B cell (primary cell): ENCODE results near the gene APCDD1L. TPM values are rescaled to one million over a fixed set of nuclear protein-coding genes. Genes with fewer than 3 reads are reported as not detected.

Source experiments
- ATAC-seq: fragments of 200-7000 bp; cut with Tn5 transposase; one replicate; pipeline ENCODE4 v1.10.0; 2021; ENCODE audit warnings: low read depth, mild to moderate bottlenecking, moderate number of reproducible peaks, moderate library complexity
- CTCF ChIA-PET: fragments of 350-600 bp; sonication (Branson Sonifier 250); formaldehyde crosslinking; loops from one replicate; lab custom pipeline; 2021; ENCODE audit warnings: antibody characterized with exemption, inconsistent platforms; lab: Charles Lee
- POLR2A ChIA-PET: fragments of 350-600 bp; sonication (Branson Sonifier 250); formaldehyde crosslinking; loops from one replicate; lab custom pipeline; 2021; ENCODE audit warnings: antibody characterized with exemption; lab: Charles Lee
- DNase-seq: peaks from one replicate; pipeline ENCODE4 v3.0.0; 2013
- H2AFZ ChIP-seq: 2 replicates; pipeline ENCODE4 v1.6.1; 2012; ENCODE audit warnings: mild to moderate bottlenecking, low read depth, low read length; ENCODE audit not compliant: insufficient read depth, poor library complexity, severe bottlenecking
- H3K27ac ChIP-seq, 2 donors: 1 replicate in 1 of 2; 2 replicates in 1 of 2; pipeline ENCODE4 v1.5.1; 2012 to 2013; ENCODE audit warnings: low read length in 2 of 2, mild to moderate bottlenecking in 2 of 2, moderate library complexity in 1 of 2
- H3K27me3 ChIP-seq, 4 experiments: fragments of 200-600 bp in 1 of 4; sonication (generic) in 1 of 4; replicated peaks in 1 of 4; 1 replicate in 2 of 4; 2 replicates in 2 of 4; pipeline versions ENCODE4 v1.6.1 to v1.7.0; 2013 to 2016; ENCODE audit warnings: low read length in 3 of 4, mild to moderate bottlenecking in 2 of 4, mixed read lengths in 1 of 4, moderate library complexity in 1 of 4; ENCODE audit not compliant: insufficient read depth in 4 of 4, control insufficient read depth in 3 of 4; ENCODE audit errors: control extremely low read depth in 1 of 4
- H3K36me3 ChIP-seq, 2 experiments: replicated peaks in 1 of 2; 1 replicate in 1 of 2; 2 replicates in 1 of 2; pipeline versions ENCODE4 v1.6.1 to v1.7.1; 2013; ENCODE audit warnings: low read length in 1 of 2; ENCODE audit not compliant: insufficient read depth in 2 of 2, control insufficient read depth in 1 of 2; ENCODE audit errors: control extremely low read depth in 1 of 2, extremely low read depth in 1 of 2
- H3K4me1 ChIP-seq, 2 donors: fragments of 200-600 bp in 1 of 2; sonication (generic) in 1 of 2; 1 replicate in 1 of 2; 2 replicates in 1 of 2; pipeline versions ENCODE4 v1.5.1 to v1.6.1; 2013 to 2017; ENCODE audit warnings: low read length in 2 of 2; ENCODE audit not compliant: control insufficient read depth in 2 of 2, insufficient read depth in 2 of 2
- H3K4me2 ChIP-seq: replicated peaks from 2 replicates; pipeline ENCODE3; 2012; ENCODE audit warnings: mild to moderate bottlenecking, low read depth, low read length; ENCODE audit not compliant: poor library complexity, severe bottlenecking
- H3K4me3 ChIP-seq, 5 experiments: fragments of 200-600 bp in 1 of 5; sonication (generic) in 1 of 5; 1 replicate in 3 of 5; 2 replicates in 2 of 5; pipeline versions ENCODE4 v1.5.1 to v1.7.0; 2011 to 2016; ENCODE audit warnings: low read length in 4 of 5, mild to moderate bottlenecking in 4 of 5, low read depth in 2 of 5, control low read depth in 1 of 5, moderate library complexity in 1 of 5; ENCODE audit not compliant: insufficient read depth in 1 of 5; ENCODE audit errors: control extremely low read depth in 1 of 5, extremely low read depth in 1 of 5
- H3K79me2 ChIP-seq: fragments of 200-600 bp; sonication (generic); one replicate; pipeline ENCODE4 v1.6.0; 2016; ENCODE audit warnings: low read length; ENCODE audit not compliant: control insufficient read depth, insufficient read depth
- H3K9ac ChIP-seq: fragments of 200-600 bp; sonication (generic); 2 replicates; pipeline ENCODE4 v1.6.1; 2017; ENCODE audit warnings: mild to moderate bottlenecking, low read length, moderate library complexity
- H3K9me3 ChIP-seq, 3 donors: one replicate each; pipeline versions ENCODE4 v1.6.1 to v1.7.1; 2013; ENCODE audit warnings: low read length in 2 of 3; ENCODE audit not compliant: control insufficient read depth in 2 of 3, insufficient read depth in 1 of 3; ENCODE audit errors: control extremely low read depth in 1 of 3
- H4K20me1 ChIP-seq: 2 replicates; pipeline ENCODE4 v1.6.0; 2012; ENCODE audit warnings: mild to moderate bottlenecking, low read length; ENCODE audit not compliant: insufficient read depth, control insufficient read depth, poor library complexity, severe bottlenecking
- H3K27ac Mint-ChIP-seq: one replicate; pipeline ENCODE4 v1.8.0; 2021; ENCODE audit warnings: mixed read lengths
- H3K27me3 Mint-ChIP-seq: one replicate; pipeline ENCODE4 v1.8.0; 2021; ENCODE audit warnings: mixed read lengths
- H3K4me1 Mint-ChIP-seq: one replicate; pipeline ENCODE4 v1.8.0; 2021; ENCODE audit warnings: mixed read lengths
- H3K4me3 Mint-ChIP-seq: one replicate; pipeline ENCODE4 v1.8.0; 2021; ENCODE audit warnings: mixed read lengths
- H3K9me3 Mint-ChIP-seq: one replicate; pipeline ENCODE4 v1.8.0; 2022; ENCODE audit warnings: mixed read lengths; ENCODE audit not compliant: insufficient read depth
- CTCF ChIP-seq: fragments of 200-600 bp; IDR thresholded peaks from one replicate; pipeline ENCODE4 v1.8.0; 2022; ENCODE audit warnings: antibody characterized with exemption, mild to moderate bottlenecking
- EZH2 ChIP-seq: IDR thresholded peaks from 2 replicates; pipeline ENCODE4 v1.6.1; 2012; ENCODE audit warnings: borderline replicate concordance, low read depth, mild to moderate bottlenecking, moderate library complexity, low read length; ENCODE audit not compliant: insufficient read depth, poor library complexity, severe bottlenecking
- WGBS: methylation state at CpG from one replicate; pipeline ENCODE4 v1.1.5; 2013; ENCODE audit warnings: missing lambda C conversion rate; ENCODE audit not compliant: insufficient coverage; 5-methylcytosine and 5-hydroxymethylcytosine counted together
- intact Hi-C: fragments of 100-400 bp; cut with micrococcal nuclease; formaldehyde crosslinking; loops from one replicate; pipeline ENCODE4 v1.10.0; 2022
- polyA plus RNA-seq: library from polyadenylated mRNA; depleted of rRNA; stranded (reverse); fragments of >200 nt; gene quantifications from 2 replicates; pipeline ENCODE4 v1.2.3, GENCODE V29; 2012
- total RNA-seq, 2 donors: library from RNA; stranded (reverse); fragments of 120-200 nt in 1 of 2; gene quantifications; 1 replicate in 1 of 2; 2 replicates in 1 of 2; pipeline versions ENCODE4 v1.2.3 to v1.2.4, GENCODE V29; 2013 to 2022

The APCDD1L gene
- total and polyA plus RNA-seq, 2 donors (not counting 1 experiment from before 2014, with no cell fraction given), result not detected

GRCh38 chr20:58424218-58424969, 90.8 kb downstream of the APCDD1L start:
- H4K20me1 ChIP-seq, result peaks cover 45% of the 10 kb centered on the region
- intact Hi-C loops, result no loop called here
- peaks cover under 1 to 49% of the 10 kb centered on the region in 2 experiments for H3K36me3 ChIP-seq
- 97% methylated on average over 5 of the region's 6 CpGs for WGBS
- POLR2A ChIA-PET, result no interaction called here
- Mint-ChIP-seq H3K4me1 (peaks cover 2% of the 10 kb centered on the region), H3K4me3 (no peak overlapping the region), H3K9me3 (no peaks in the 10 kb centered on the region), H3K27ac (no peak overlapping the region), H3K27me3 (no peaks in the 10 kb centered on the region)
- no peak overlapping the region for H3K9ac ChIP-seq
- DNase-seq (no peak), ATAC-seq (no peak)
- H3K27ac ChIP-seq, result no peak overlapping the region
- TF ChIP-seq EZH2 (no peak), CTCF (no peak)
- H3K27me3 ChIP-seq, result no peaks in the 10 kb centered on the region
- H3K9me3 ChIP-seq, result peaks cover 0 to 2% (median 0%) of the 10 kb centered on the region in 3 donors
- no peak overlapping the region for H2AFZ ChIP-seq
- peaks cover 53% of the 10 kb centered on the region for H3K79me2 ChIP-seq
- CTCF ChIA-PET, result no interaction called here
- no peak overlapping the region for H3K4me3 ChIP-seq
- no peak overlapping the region for H3K4me2 ChIP-seq
- H3K4me1 ChIP-seq, result no peaks in the 10 kb centered on the region

- TF ChIP-seq CTCF (no peak), EZH2 (no peak)
- H3K4me1 ChIP-seq, result peaks cover 5 to 6% of the 10 kb centered on the region in 2 donors
- H4K20me1 ChIP-seq, result peaks cover 37% of the 10 kb centered on the region
- Mint-ChIP-seq H3K9me3 (no peaks in the 10 kb centered on the region), H3K4me1 (peaks cover 10% of the 10 kb centered on the region), H3K4me3 (no peak overlapping the region), H3K27me3 (no peaks in the 10 kb centered on the region), H3K27ac (no peak overlapping the region)
- CTCF ChIA-PET, result interaction anchor here (1.3 kb wide), 1 partner anchor 26 kb away, joined by 4 read pairs; no protein-coding TSS in a partner anchor
- no peak overlapping the region for H3K4me2 ChIP-seq
- H3K27ac ChIP-seq, result no peak overlapping the region
- H3K9ac ChIP-seq, result no peak overlapping the region
- H3K36me3 ChIP-seq, result peaks cover 5 to 46% of the 10 kb centered on the region in 2 experiments
- no peaks in the 10 kb centered on the region for H3K27me3 ChIP-seq
- POLR2A ChIA-PET, result interaction anchor here (1.1 kb wide), 1 partner anchor 13 kb away, joined by 3 read pairs; no protein-coding TSS in a partner anchor
- H3K9me3 ChIP-seq, result no peaks in the 10 kb centered on the region
- intact Hi-C loops, result no loop called here
- WGBS, result 100% methylated on average over 1 of the region's 1 CpG
- ATAC-seq, result no peak
- peaks cover 54% of the 10 kb centered on the region for H3K79me2 ChIP-seq
- no peak overlapping the region for H2AFZ ChIP-seq
- no peak overlapping the region for H3K4me3 ChIP-seq
- DNase-seq, result no peak
These were observed 93.7 kb downstream of the APCDD1L start for GRCh38 chr20:58421497-58421850.
